AG04449 (cell line): ENCODE measurements around the gene ADAMTS7.
"Not testable (repeated sequence)": the region's sequence is repeated elsewhere in the genome, so short reads cannot be mapped to it uniquely, and the experiment has no call there.

Experiments
- CTCF ChIA-PET: fragments of 350-600 bp; formaldehyde crosslinking; extraction: SDS; loops from one replicate; lab custom pipeline; 2021; ENCODE audit warnings: antibody characterized with exemption; lab: Yijun Ruan, JAX
- POLR2A ChIA-PET: fragments of 400-600, 350-600 bp; formaldehyde crosslinking; extraction: SDS; loops from one replicate; lab custom pipeline; 2020; ENCODE audit warnings: antibody characterized with exemption, inconsistent platforms; lab: Yijun Ruan, JAX
- DNase-seq: peaks from one replicate; pipeline ENCODE4 v3.0.0-alpha.2; 2010; ENCODE audit warnings: low read depth, low spot score
- H3K4me3 ChIP-seq: 2 replicates; pipeline ENCODE4 v1.5.1; 2011; ENCODE audit warnings: low read depth, mild to moderate bottlenecking, control low read depth, low read length
- TF ChIP-seq, protein P1 (sequence below): IDR thresholded peaks from one replicate; pipeline ENCODE4 v1.5.1; 2011; ENCODE audit warnings: mild to moderate bottlenecking, moderate library complexity, low read length, control low read depth, inconsistent platforms; ENCODE audit not compliant: insufficient read depth; ENCODE audit errors: missing control alignments

The ADAMTS7 gene

DNA sequence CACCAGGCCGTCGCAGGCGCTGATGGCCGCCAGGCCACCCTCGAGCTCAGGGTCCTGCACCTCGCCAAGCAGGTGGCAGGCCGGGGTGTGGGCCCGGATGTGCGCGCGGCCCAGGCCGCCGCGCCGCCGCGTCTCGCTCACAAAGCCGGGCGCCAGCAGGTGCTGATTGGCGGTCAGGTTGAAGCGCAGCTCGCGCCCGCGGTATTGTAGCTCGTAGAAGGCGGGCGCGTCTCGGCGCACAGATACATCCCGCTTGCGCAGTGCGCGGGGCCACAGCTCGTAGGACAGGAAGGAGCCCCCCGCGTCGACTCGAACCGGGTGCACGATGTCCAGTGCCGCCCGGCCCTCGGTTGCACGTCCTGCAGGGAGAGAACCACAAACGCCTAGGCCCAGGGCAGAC, 11.1 kb downstream of the ADAMTS7 start:
- no peak for DNase-seq
- H3K4me3 ChIP-seq, result no peak overlapping the region
- TF ChIP-seq, protein P1, sequence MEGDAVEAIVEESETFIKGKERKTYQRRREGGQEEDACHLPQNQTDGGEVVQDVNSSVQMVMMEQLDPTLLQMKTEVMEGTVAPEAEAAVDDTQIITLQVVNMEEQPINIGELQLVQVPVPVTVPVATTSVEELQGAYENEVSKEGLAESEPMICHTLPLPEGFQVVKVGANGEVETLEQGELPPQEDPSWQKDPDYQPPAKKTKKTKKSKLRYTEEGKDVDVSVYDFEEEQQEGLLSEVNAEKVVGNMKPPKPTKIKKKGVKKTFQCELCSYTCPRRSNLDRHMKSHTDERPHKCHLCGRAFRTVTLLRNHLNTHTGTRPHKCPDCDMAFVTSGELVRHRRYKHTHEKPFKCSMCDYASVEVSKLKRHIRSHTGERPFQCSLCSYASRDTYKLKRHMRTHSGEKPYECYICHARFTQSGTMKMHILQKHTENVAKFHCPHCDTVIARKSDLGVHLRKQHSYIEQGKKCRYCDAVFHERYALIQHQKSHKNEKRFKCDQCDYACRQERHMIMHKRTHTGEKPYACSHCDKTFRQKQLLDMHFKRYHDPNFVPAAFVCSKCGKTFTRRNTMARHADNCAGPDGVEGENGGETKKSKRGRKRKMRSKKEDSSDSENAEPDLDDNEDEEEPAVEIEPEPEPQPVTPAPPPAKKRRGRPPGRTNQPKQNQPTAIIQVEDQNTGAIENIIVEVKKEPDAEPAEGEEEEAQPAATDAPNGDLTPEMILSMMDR, result no peak
- CTCF ChIA-PET, result interaction anchor here (7.1 kb wide), 1 partner anchor 11 kb away, joined by 32 read pairs; the partner anchor contains the start of gene ADAMTS7
- POLR2A ChIA-PET, result no interaction called here

DNA sequence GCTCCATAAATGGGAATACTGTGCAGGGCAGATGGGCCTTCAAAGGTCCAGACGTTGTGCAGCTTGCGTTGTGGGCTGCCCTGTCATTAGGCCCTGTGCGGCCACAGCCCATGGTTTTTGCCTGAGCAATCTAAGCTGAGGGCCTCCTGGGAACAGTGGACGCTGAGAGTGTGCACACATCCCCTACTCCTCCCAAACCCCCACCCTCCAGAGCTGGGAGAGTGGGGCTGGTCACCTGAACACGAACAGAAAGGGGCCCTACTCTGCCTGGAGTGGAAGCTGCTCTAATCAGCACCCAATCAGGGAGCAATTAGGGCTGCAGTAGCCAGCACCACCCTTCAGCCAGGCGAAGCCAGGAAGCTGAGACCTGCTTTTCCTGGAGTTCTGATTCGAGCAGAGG, 12.2 kb downstream of the ADAMTS7 start:
- POLR2A ChIA-PET, H3K4me3 ChIP-seq, DNase-seq: not testable (repeated sequence)
- CTCF ChIA-PET, result interaction anchor here (7.1 kb wide), 1 partner anchor 12 kb away, joined by 32 read pairs; the partner anchor contains the start of gene ADAMTS7

- H3K4me3 ChIP-seq, DNase-seq, POLR2A ChIA-PET: not testable (repeated sequence)
- CTCF ChIA-PET, result interaction anchor here (7.1 kb wide), 1 partner anchor 13 kb away, joined by 32 read pairs; the partner anchor contains the start of gene ADAMTS7
These were observed 12.9 kb downstream of the ADAMTS7 start for GRCh38 chr15:78798355-78798754.

DNA sequence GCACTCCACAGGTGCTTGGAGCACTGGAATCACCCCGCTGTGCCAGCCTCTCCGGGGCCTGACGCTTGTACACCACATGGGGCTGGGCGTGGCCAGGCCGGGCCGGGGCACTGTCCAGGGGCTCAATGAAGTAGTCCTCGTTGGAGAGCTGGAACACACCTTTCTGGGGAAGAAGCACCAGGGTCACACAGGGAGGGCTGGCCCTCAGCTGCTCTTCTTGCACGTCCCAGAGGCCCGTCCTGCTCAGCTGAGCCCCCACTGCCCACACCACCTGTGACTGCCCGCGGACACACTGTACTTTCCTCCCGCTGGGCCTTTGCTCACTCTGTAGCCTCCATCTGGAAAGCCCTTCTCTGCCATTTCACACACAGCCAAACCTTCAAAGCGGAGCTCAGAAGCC, 13.3 kb downstream of the ADAMTS7 start:
- ChIA-PET POLR2A (no interaction called here), CTCF (interaction anchor here (7.1 kb wide), 1 partner anchor 13 kb away, joined by 32 read pairs; the partner anchor contains the start of gene ADAMTS7)
- no peak overlapping the region for H3K4me3 ChIP-seq
- TF ChIP-seq, protein P1, result no peak
- DNase-seq, result no peak

DNA sequence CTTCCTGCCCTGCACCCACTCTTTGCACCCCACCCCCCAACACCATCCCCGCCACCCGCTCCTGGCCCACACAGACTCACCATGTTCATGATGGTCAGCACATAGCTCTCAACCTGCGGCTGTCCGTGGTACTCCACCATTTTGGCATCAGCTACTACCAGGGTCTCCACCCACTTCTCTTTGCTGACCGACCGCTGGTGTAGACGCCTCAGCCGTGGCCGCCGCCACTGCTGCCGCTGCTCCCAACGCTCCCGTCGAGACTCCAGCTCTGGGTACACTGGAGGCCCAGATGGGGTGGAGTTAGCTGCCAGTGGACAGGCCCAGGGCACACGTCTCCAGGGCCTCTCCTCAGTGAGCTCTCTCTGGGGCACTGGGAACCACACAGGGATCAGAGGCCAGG, 14.8 kb downstream of the ADAMTS7 start:
- DNase-seq, result no peak
- no peak overlapping the region for H3K4me3 ChIP-seq
- CTCF ChIA-PET, result interaction anchor here (0.6 to 1.9 kb wide), 3 partner anchors 9 to 15 kb away, joined by 3 to 8 read pairs (median 3); partner anchors contain the start of gene ADAMTS7
- POLR2A ChIA-PET, result no interaction called here
- TF ChIP-seq, protein P1, result no peak

DNA sequence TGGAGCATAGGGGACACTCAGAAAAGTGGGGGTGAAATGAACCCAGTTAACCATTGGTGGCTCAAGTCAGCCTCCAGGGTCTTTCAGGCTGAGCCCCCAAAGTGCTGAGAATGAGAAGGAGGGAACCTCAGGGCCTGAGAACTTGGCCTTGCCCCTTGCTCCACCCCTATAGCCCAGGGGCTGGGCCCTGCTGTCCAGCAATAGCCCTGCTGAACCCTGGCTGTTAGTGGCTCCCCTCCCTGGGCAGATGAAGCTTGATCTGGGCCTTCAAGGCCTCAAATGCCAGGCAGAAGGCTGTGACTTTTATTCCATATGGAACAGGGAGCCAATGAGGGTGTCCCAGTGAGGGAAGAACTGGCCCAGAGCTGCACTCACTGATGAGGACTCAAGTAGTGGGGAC, 16.2 kb downstream of the ADAMTS7 start:
- no peak for DNase-seq
- TF ChIP-seq, protein P1, result no peak
- no peak overlapping the region for H3K4me3 ChIP-seq
- POLR2A ChIA-PET, result no interaction called here
- CTCF ChIA-PET, result interaction anchor here (0.9 to 1.9 kb wide), 2 partner anchors 12 to 17 kb away, joined by 4 to 8 read pairs; partner anchors contain the start of gene ADAMTS7

GRCh38 chr15:78794446-78794845, 16.8 kb downstream of the ADAMTS7 start:
- H3K4me3 ChIP-seq, CTCF ChIA-PET, DNase-seq, POLR2A ChIA-PET: not testable (repeated sequence)

DNA sequence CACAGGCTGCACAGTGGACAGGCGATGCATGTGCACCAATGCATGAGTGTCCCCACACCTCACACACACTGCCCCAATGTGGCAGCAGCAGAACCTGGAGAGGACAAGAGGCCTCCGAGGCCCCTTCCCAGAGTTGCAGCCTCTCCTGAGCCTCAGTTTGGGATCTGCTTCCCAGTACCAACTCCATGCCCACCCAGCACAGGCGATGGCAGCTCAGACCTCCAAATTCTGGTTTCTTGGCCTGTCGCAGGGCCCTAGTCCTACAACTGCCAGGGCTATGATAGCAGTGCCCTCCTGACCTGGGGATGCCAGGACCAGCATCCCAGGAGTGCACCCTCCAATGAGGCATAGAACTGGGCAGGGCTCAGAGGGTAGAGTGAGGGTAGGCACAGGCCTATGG, 19.9 kb downstream of the ADAMTS7 start:
- TF ChIP-seq, protein P1, result no peak
- CTCF ChIA-PET, result no interaction called here
- POLR2A ChIA-PET, result no interaction called here

More for the DNA sequence above, 19.9 kb downstream of the ADAMTS7 start:
- no peak overlapping the region for H3K4me3 ChIP-seq
- no peak for DNase-seq
